Activated gamma-delta T cell (primary cell): ENCODE data around the gene SMARCA2.
A peak's percentile ranks its signal among the peaks of the same experiment; 100 is the strongest.

ENCODE experiments used
- DNase-seq: peaks from one replicate; lab custom pipeline; 2025; lab: John Stamatoyannopoulos, UW

Gene SMARCA2

GRCh38 chr9:2015581-2016407 is 647 bp downstream of the SMARCA2 start:
- DNase-seq = peak; percentile 40

GRCh38 chr9:2016408-2017330 is 1.5 kb downstream of the SMARCA2 start:
- peak; percentile 58 for DNase-seq

- peak; percentile 71 for DNase-seq
These were observed 2.4 kb downstream of the SMARCA2 start for GRCh38 chr9:2017331-2018161.

- no peak for DNase-seq
These were observed 3.1 kb downstream of the SMARCA2 start for GRCh38 chr9:2018162-2018643.

- DNase-seq = no peak
These were observed 3.8 kb downstream of the SMARCA2 start for GRCh38 chr9:2018764-2019558.

GRCh38 chr9:2019723-2020122 is 4.6 kb downstream of the SMARCA2 start:
- DNase-seq = no peak

GRCh38 chr9:2021731-2022130 is 6.6 kb downstream of the SMARCA2 start:
- DNase-seq = no peak

GRCh38 chr9:2022560-2022959 is 7.4 kb downstream of the SMARCA2 start:
- DNase-seq = no peak

GRCh38 chr9:2023042-2023441 is 7.9 kb downstream of the SMARCA2 start:
- no peak for DNase-seq

GRCh38 chr9:2023532-2023931 is 8.4 kb downstream of the SMARCA2 start:
- no peak for DNase-seq

GRCh38 chr9:2024888-2025782 is 10.0 kb downstream of the SMARCA2 start:
- DNase-seq = no peak

GRCh38 chr9:2026220-2026997 is 11.3 kb downstream of the SMARCA2 start:
- no peak for DNase-seq

- no peak for DNase-seq
These were observed 12.5 kb downstream of the SMARCA2 start for GRCh38 chr9:2027543-2028160.

- no peak for DNase-seq
These were observed 13.7 kb downstream of the SMARCA2 start for GRCh38 chr9:2028888-2029287.

- no peak for DNase-seq
These were observed 14.6 kb downstream of the SMARCA2 start for GRCh38 chr9:2029666-2030170.

- no peak for DNase-seq
These were observed 17.1 kb downstream of the SMARCA2 start for GRCh38 chr9:2032234-2032633.

GRCh38 chr9:2036844-2037243 is 21.7 kb downstream of the SMARCA2 start:
- no peak for DNase-seq
